ENCODE measurements around the gene CHP2. TPM values are rescaled to one million over a fixed set of nuclear protein-coding genes. Genes with fewer than 3 reads are reported as not detected.

Gene CHP2
- polyA plus RNA-seq, 5 donors, result 0.13 to 0.26 (median 0.22) TPM

GRCh38 chr16:23807028-23807427 lies 52.2 kb downstream of the CHP2 start:
- DNase-seq, result no peak

Other genes starting within 250 kb of the CHP2 start
- 100 to 1,000 TPM; 135 to 163 (median 150) TPM for gene GGA2, start 244.5 kb upstream of the CHP2 start, polyA plus RNA-seq (ENCODE audit: insufficient read depth in 1 of 5, insufficient read length in 5 of 5, low replicate concordance in 1 of 5)
- gene EARS2, start 197.7 kb upstream of the CHP2 start, polyA plus RNA-seq (ENCODE audit: insufficient read depth in 1 of 5, insufficient read length in 5 of 5, low replicate concordance in 1 of 5), result 10 to 100 TPM; 21.4 to 29.3 (median 23.7) TPM
- gene UBFD1, start 197.3 kb upstream of the CHP2 start, polyA plus RNA-seq (ENCODE audit: insufficient read depth in 1 of 5, insufficient read length in 5 of 5, low replicate concordance in 1 of 5), result 10 to 100 TPM; 56.0 to 74.7 (median 68.7) TPM
- 10 to 100 TPM; 66.8 to 81.1 (median 73.9) TPM for gene NDUFAB1, start 158.7 kb upstream of the CHP2 start, polyA plus RNA-seq (ENCODE audit: insufficient read depth in 1 of 5, insufficient read length in 5 of 5, low replicate concordance in 1 of 5)
- gene PALB2, start 113.7 kb upstream of the CHP2 start, polyA plus RNA-seq (ENCODE audit: insufficient read depth in 1 of 5, insufficient read length in 5 of 5, low replicate concordance in 1 of 5), result 10 to 100 TPM; 13.1 to 19.2 (median 16.7) TPM
- gene DCTN5, start 113.6 kb upstream of the CHP2 start, polyA plus RNA-seq (ENCODE audit: insufficient read depth in 1 of 5, insufficient read length in 5 of 5, low replicate concordance in 1 of 5), result 10 to 100 TPM; 45.5 to 73.0 (median 65.1) TPM
- gene PLK1, start 76.1 kb upstream of the CHP2 start, polyA plus RNA-seq (ENCODE audit: insufficient read depth in 1 of 5, insufficient read length in 5 of 5, low replicate concordance in 1 of 5), result 10 to 100 TPM; 17.6 to 40.6 (median 22.4) TPM
- gene ERN2, start 41.8 kb upstream of the CHP2 start, polyA plus RNA-seq (ENCODE audit: insufficient read depth in 1 of 5, insufficient read length in 5 of 5, low replicate concordance in 1 of 5), result under 1 TPM; 0.08 to 0.19 (median 0.14) TPM
- 10 to 100 TPM; 45.5 to 65.5 (median 56.3) TPM for gene PRKCB, start 81.0 kb downstream of the CHP2 start, polyA plus RNA-seq (ENCODE audit: insufficient read depth in 1 of 5, insufficient read length in 5 of 5, low replicate concordance in 1 of 5)